Measurements from ENCODE around the gene GPS1. TPM values are rescaled to one million over a fixed set of nuclear protein-coding genes. Genes with fewer than 3 reads are reported as not detected.

Gene GPS1
- total RNA-seq, 1 donor from 2014 or later, result 115 TPM

DNA sequence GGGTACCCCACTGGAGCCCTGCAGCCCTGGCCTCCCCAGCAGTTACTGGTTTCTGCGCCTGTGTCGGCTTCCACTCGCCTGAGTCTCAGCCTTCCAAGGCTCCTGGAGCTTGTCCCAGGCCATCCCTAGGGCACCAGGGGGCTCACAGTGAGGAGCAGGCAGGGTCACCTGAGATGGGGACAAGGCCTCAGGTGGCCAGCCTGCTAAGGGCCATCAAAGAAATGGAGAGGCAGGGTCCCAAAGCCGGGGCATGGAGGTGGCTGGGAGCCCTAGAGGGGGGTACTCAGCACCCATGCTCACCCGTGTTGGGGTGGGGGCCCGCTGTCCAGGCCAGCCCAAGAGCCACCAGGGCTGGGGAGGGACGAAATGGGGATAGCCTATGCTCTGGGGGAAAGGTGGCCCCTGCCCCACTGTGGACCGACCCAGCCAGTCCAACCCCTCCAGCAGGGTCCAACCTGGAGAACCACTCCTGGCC is 45.0 kb downstream of the GPS1 start:
- Mint-ChIP-seq H3K4me3 (ENCODE audit: unreplicated experiment) (peak overlapping the region; percentile 77), H3K27me3 (ENCODE audit: unreplicated experiment) (peaks cover 5% of the 10 kb centered on the region), H3K9me3 (ENCODE audit: unreplicated experiment) (peaks cover 6% of the 10 kb centered on the region), H3K27ac (ENCODE audit: unreplicated experiment) (peak overlapping the region; percentile 64), H3K4me1 (ENCODE audit: low read depth, unreplicated experiment) (peaks cover 3% of the 10 kb centered on the region), H3K36me3 (ENCODE audit: unreplicated experiment) (no peaks in the 10 kb centered on the region)
- DNase-seq, result no peak
- TF ChIP-seq, protein P1, sequence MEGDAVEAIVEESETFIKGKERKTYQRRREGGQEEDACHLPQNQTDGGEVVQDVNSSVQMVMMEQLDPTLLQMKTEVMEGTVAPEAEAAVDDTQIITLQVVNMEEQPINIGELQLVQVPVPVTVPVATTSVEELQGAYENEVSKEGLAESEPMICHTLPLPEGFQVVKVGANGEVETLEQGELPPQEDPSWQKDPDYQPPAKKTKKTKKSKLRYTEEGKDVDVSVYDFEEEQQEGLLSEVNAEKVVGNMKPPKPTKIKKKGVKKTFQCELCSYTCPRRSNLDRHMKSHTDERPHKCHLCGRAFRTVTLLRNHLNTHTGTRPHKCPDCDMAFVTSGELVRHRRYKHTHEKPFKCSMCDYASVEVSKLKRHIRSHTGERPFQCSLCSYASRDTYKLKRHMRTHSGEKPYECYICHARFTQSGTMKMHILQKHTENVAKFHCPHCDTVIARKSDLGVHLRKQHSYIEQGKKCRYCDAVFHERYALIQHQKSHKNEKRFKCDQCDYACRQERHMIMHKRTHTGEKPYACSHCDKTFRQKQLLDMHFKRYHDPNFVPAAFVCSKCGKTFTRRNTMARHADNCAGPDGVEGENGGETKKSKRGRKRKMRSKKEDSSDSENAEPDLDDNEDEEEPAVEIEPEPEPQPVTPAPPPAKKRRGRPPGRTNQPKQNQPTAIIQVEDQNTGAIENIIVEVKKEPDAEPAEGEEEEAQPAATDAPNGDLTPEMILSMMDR (IDR thresholded peaks at IDR 0.05; ENCODE audit: partially characterized antibody, unreplicated experiment), result no peak

DNA sequence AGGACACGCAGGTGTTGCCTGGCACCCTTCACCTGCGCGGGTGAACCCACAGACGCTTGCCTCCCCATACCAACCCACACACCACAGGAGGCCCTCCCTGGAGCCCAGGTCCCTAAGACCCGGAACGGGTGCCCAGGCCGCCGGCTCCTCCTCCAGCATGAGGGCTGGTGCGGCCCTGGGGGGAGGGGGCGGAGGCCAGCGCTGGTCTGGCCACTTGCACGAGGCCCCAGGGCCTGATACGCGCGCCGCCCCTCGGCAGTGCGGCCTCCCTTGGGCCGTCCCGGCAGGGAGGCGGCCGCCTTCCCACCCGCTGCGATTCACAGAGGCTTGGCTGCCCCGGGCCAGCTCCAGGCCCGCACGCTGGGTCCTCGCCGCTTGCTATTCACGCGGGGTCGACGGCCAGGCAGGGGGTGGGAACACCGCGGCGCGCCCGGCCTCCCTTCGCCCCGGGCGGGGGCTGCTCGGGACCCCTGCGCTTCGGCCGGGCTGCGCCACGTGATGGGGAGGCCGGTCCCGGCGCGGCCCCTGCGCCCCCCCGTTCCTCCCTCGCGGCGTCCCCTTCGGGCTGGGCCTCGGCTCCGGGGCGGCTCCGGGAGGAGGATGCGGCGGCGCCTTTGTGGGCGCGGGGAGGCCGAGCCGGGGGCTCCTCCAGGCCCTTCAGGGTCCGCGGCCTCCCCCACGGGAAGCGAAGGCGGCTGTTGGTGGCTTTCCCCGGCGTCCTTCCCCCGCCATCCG is 45.7 kb downstream of the GPS1 start:
- peak overlapping the region; percentile 77 for H3K4me3 Mint-ChIP-seq (ENCODE audit: unreplicated experiment)
- TF ChIP-seq, protein P1 (IDR thresholded peaks at IDR 0.05; ENCODE audit: partially characterized antibody, unreplicated experiment), result no peak
- H3K4me1 Mint-ChIP-seq (ENCODE audit: low read depth, unreplicated experiment), result peaks cover 3% of the 10 kb centered on the region
- peak overlapping the region; percentile 64 for H3K27ac Mint-ChIP-seq (ENCODE audit: unreplicated experiment)
- H3K36me3 Mint-ChIP-seq (ENCODE audit: unreplicated experiment), result no peaks in the 10 kb centered on the region
- peak; percentile 77 for DNase-seq
- peaks cover 5% of the 10 kb centered on the region for H3K27me3 Mint-ChIP-seq (ENCODE audit: unreplicated experiment)
- H3K9me3 Mint-ChIP-seq (ENCODE audit: unreplicated experiment), result peaks cover 8% of the 10 kb centered on the region

- no peak overlapping the region for H3K27ac Mint-ChIP-seq (ENCODE audit: unreplicated experiment)
- peaks cover 7% of the 10 kb centered on the region for H3K27me3 Mint-ChIP-seq (ENCODE audit: unreplicated experiment)
- TF ChIP-seq, protein P1 (IDR thresholded peaks at IDR 0.05; ENCODE audit: partially characterized antibody, unreplicated experiment), result no peak
- no peak for DNase-seq
- H3K4me1 Mint-ChIP-seq (ENCODE audit: low read depth, unreplicated experiment), result peaks cover 3% of the 10 kb centered on the region
- H3K4me3 Mint-ChIP-seq (ENCODE audit: unreplicated experiment), result no peak overlapping the region
- peaks cover 10% of the 10 kb centered on the region for H3K9me3 Mint-ChIP-seq (ENCODE audit: unreplicated experiment)
- H3K36me3 Mint-ChIP-seq (ENCODE audit: unreplicated experiment), result no peaks in the 10 kb centered on the region
Measured at GRCh38 chr17:82097919-82098168, 46.1 kb downstream of the GPS1 start.

GRCh38 chr17:82098169-82098938 is 46.7 kb downstream of the GPS1 start, which contains the start of gene FASN:
TSS of gene FASN (minus strand) at chr17:82098236. CDS start at chr17:82096445, 1,791 bp downstream.
- TF ChIP-seq, protein P1 (IDR thresholded peaks at IDR 0.05; ENCODE audit: partially characterized antibody, unreplicated experiment), result peak; percentile 27
- peak; percentile 97 for DNase-seq
- Mint-ChIP-seq H3K27ac (ENCODE audit: unreplicated experiment) (peak within 1 kb of the TSS; percentile 64), H3K4me1 (ENCODE audit: low read depth, unreplicated experiment) (peaks cover 3% of the 10 kb centered on the region), H3K4me3 (ENCODE audit: unreplicated experiment) (peak within 1 kb of the TSS; percentile 77), H3K36me3 (ENCODE audit: unreplicated experiment) (no peaks in the 10 kb centered on the region), H3K27me3 (ENCODE audit: unreplicated experiment) (peaks cover 7% of the 10 kb centered on the region), H3K9me3 (ENCODE audit: unreplicated experiment) (peaks cover 10% of the 10 kb centered on the region)

All from glutamatergic neuron (in vitro differentiated cells).